GM18519 (cell line): ENCODE data around the gene SYCP2L.
"Not testable (repeated sequence)": the region's sequence is repeated elsewhere in the genome, so short reads cannot be mapped to it uniquely, and the experiment has no call there.

Source experiments
- ATAC-seq: cut with Tn5 transposase; IDR thresholded peaks from one replicate; pipeline ENCODE4 v1.9.1; 2021; ENCODE audit warnings: mild to moderate bottlenecking, moderate library complexity; ENCODE audit not compliant: unreplicated experiment, low FRiP score

The SYCP2L gene

GRCh38 chr6:10877012-10877411, 9.8 kb upstream of the SYCP2L start:
- ATAC-seq: no peak

- no peak for ATAC-seq
These were observed 9.0 kb upstream of the SYCP2L start for GRCh38 chr6:10877871-10878270.

- ATAC-seq: no peak
These were observed 6.5 kb upstream of the SYCP2L start for GRCh38 chr6:10880366-10880765.

- not testable (repeated sequence) for ATAC-seq
These were observed 4.6 kb upstream of the SYCP2L start for GRCh38 chr6:10882253-10882630.

- ATAC-seq: no peak
These were observed 4.1 kb upstream of the SYCP2L start for GRCh38 chr6:10882657-10883171.

GRCh38 chr6:10883312-10884244, 3.3 kb upstream of the SYCP2L start:
- no peak for ATAC-seq

- no peak for ATAC-seq
These were observed 2.4 kb upstream of the SYCP2L start for GRCh38 chr6:10884245-10884972.

GRCh38 chr6:10886365-10886690, 524 bp upstream of the SYCP2L start:
- ATAC-seq: not testable (repeated sequence)

GRCh38 chr6:10890151-10890550, 3.3 kb downstream of the SYCP2L start:
- ATAC-seq: no peak

- no peak for ATAC-seq
These were observed 5.1 kb downstream of the SYCP2L start for GRCh38 chr6:10891960-10892359.

GRCh38 chr6:10894958-10895357, 8.1 kb downstream of the SYCP2L start:
- no peak for ATAC-seq

- no peak for ATAC-seq
These were observed 9.8 kb downstream of the SYCP2L start for GRCh38 chr6:10896691-10897090.

GRCh38 chr6:10901770-10902169, 14.9 kb downstream of the SYCP2L start:
- peak; percentile 98 for ATAC-seq

GRCh38 chr6:10904015-10904414, 17.2 kb downstream of the SYCP2L start:
- ATAC-seq: no peak

GRCh38 chr6:10908228-10908627, 21.4 kb downstream of the SYCP2L start:
- no peak for ATAC-seq

- not testable (repeated sequence) for ATAC-seq
These were observed 32.7 kb downstream of the SYCP2L start for GRCh38 chr6:10919520-10919919.

GRCh38 chr6:10933126-10933525, 46.3 kb downstream of the SYCP2L start:
- ATAC-seq: no peak

- no peak for ATAC-seq
These were observed 53.0 kb downstream of the SYCP2L start for GRCh38 chr6:10939840-10940239.

- no peak for ATAC-seq
These were observed 59.0 kb downstream of the SYCP2L start for GRCh38 chr6:10945845-10946244.

- no peak for ATAC-seq
These were observed 61.1 kb downstream of the SYCP2L start for GRCh38 chr6:10947966-10948365.
